Karpas-422 (cell line): ENCODE results near the gene CYTH3. TPM values are rescaled to one million over a fixed set of nuclear protein-coding genes. Genes with fewer than 3 reads are reported as not detected.
A peak's percentile ranks its signal among the peaks of the same experiment; 100 is the strongest.

Experiments used
- DNase-seq: peaks from one replicate; pipeline ENCODE4 v3.0.0-alpha.2; 2015
- H2AFZ ChIP-seq: fragments of 200-600 bp; sonication (generic); 2 replicates; pipeline ENCODE4 v1.6.1; 2014; ENCODE audit warnings: antibody characterized with exemption, low read length, mixed read lengths
- H3K27ac ChIP-seq: fragments of 200-600 bp; sonication (generic); 2 replicates; pipeline ENCODE4 v1.5.1; 2014; ENCODE audit warnings: mild to moderate bottlenecking, low read length, moderate library complexity
- H3K27me3 ChIP-seq: fragments of 200-600 bp; sonication (generic); 2 replicates; pipeline ENCODE4 v1.6.1; 2014; ENCODE audit warnings: low read length, mixed read lengths
- H3K36me3 ChIP-seq: fragments of 200-600 bp; sonication (generic); 2 replicates; pipeline ENCODE4 v1.6.1; 2014; ENCODE audit warnings: low read length, mixed read lengths; ENCODE audit not compliant: insufficient read depth
- H3K4me1 ChIP-seq: fragments of 200-600 bp; sonication (generic); 2 replicates; pipeline ENCODE4 v1.6.1; 2014; ENCODE audit warnings: mild to moderate bottlenecking, low read length, mixed read lengths
- H3K4me2 ChIP-seq: fragments of 200-600 bp; sonication (generic); 2 replicates; pipeline ENCODE4 v1.6.1; 2014; ENCODE audit warnings: low read length, low read depth, mild to moderate bottlenecking; ENCODE audit not compliant: poor library complexity, severe bottlenecking
- H3K4me3 ChIP-seq: fragments of 200-600 bp; sonication (generic); 2 replicates; pipeline ENCODE4 v1.5.1; 2014; ENCODE audit warnings: mild to moderate bottlenecking, antibody characterized with exemption, low read length, mixed read lengths
- H3K79me2 ChIP-seq: fragments of 200-600 bp; sonication (generic); 2 replicates; pipeline ENCODE4 v1.6.1; 2014; ENCODE audit warnings: mild to moderate bottlenecking, low read length, mixed read lengths
- H3K9ac ChIP-seq: fragments of 200-600 bp; sonication (generic); 2 replicates; pipeline ENCODE4 v1.6.0; 2014; ENCODE audit warnings: low read length
- H3K9me2 ChIP-seq: fragments of 200-600 bp; sonication (generic), shearing (Covaris generic); replicated peaks from 2 replicates; pipeline ENCODE4 v1.6.0; 2014; ENCODE audit warnings: mild to moderate bottlenecking, low read length, moderate library complexity; ENCODE audit not compliant: insufficient read depth
- H3K9me3 ChIP-seq: fragments of 300-700, 200-600 bp; sonication (generic); 2 replicates; pipeline ENCODE4 v1.6.1; 2014; ENCODE audit warnings: low read length, mixed read lengths
- H4K20me1 ChIP-seq: fragments of 200-600 bp; sonication (generic); 2 replicates; pipeline ENCODE4 v1.6.1; 2014; ENCODE audit warnings: mild to moderate bottlenecking, antibody characterized with exemption, low read length, low read depth; ENCODE audit not compliant: insufficient read depth
- total RNA-seq: library from RNA; depleted of rRNA; stranded (reverse); fragments of >200 nt; shearing (Covaris generic); gene quantifications from 2 replicates; pipeline ENCODE4 v1.2.3, GENCODE V29; 2014; ENCODE audit warnings: low replicate concordance

The CYTH3 gene
- total RNA-seq, 1 experiment from 2014 or later: 3.0 TPM

DNA sequence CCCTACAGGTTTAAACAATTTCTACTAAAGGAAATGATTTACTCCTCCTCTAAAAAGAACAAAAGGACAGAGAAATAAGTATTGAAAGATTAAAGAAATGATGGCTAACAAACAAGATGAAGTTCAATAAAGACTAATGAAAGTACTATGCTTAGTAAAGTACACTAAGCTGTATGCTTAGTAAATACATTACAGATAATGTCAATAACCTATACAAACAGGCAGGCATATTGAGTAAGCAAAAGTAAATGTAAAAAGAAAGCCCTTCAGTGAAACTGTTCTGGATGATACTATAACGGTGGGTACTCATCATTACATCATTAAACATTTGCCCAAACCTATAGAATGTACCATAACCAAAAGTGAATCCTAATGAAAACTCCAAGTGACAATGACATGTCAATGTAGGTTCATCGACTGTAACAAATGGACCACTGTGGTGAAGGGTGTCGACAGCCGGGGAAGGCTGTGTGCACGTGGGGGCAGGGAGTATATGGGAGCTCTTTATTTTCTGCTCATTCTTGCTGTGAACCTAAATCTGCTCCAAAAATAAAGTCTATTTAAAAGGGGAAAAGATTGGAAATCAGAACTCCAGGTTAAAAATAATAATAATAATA, 34.0 kb downstream of the CYTH3 start:
- Histone ChIP-seq H3K4me2 (no peak overlapping the region), H2AFZ (no peak overlapping the region), H3K4me1 (peaks cover 4% of the 10 kb centered on the region), H3K9me3 (no peaks in the 10 kb centered on the region), H4K20me1 (0 out of 2 replicates have a peak, but pooled peaks cover 3% of the 10 kb centered on the region), H3K36me3 (no peaks in the 10 kb centered on the region), H3K79me2 (no peaks in the 10 kb centered on the region), H3K4me3 (no peak overlapping the region), H3K27me3 (no peaks in the 10 kb centered on the region; the same call in 1 of the 2 replicates), H3K9ac (no peak overlapping the region), H3K9me2 (no peaks in the 10 kb centered on the region), H3K27ac (no peak overlapping the region)
- no peak for DNase-seq

DNA sequence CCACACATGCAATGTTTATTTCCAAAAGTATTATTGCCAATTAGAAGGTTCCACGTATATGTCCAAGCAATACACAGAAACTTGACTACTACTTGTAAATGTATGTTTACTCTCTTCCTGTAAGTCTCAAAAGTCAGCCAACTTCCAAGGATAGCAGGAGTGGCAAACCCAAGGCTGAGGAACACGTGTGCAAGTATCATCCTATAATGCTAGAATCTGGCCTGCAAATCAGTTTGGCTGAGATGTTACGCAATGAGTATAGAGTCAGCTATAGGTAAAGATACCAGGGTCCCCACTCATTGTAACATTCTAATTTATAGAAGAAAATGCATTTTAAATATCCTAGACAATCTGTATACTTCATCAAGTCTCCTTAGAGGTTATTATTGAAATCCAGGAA, 34.7 kb downstream of the CYTH3 start:
- Histone ChIP-seq H2AFZ (no peak overlapping the region), H3K9ac (no peak overlapping the region), H3K4me2 (no peak overlapping the region), H3K79me2 (no peaks in the 10 kb centered on the region), H4K20me1 (0 out of 2 replicates have a peak, but pooled peaks cover 3% of the 10 kb centered on the region), H3K4me3 (no peak overlapping the region), H3K27me3 (no peaks in the 10 kb centered on the region; the same call in 1 of the 2 replicates), H3K9me2 (no peaks in the 10 kb centered on the region), H3K9me3 (no peaks in the 10 kb centered on the region), H3K4me1 (peaks cover 4% of the 10 kb centered on the region), H3K36me3 (no peaks in the 10 kb centered on the region), H3K27ac (no peak overlapping the region)
- DNase-seq: no peak

DNA sequence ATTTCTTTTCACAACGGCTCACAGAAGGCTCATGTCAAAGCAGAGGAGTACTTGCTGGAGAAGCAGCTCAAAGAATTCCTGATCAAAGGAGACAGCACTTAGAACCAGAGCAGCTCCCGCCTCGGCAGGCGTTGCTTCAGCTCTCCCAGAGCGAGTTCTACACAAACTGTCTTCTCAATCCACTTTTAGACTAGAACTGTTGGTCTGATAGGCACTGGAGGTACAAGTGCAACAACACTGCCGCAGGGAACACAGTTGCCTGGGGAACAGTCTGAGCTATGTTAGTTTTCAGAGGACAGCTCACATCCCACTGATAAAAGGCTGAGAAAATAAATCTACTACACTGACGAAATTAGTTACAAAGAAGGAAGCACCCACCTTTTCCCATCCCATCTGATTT, 35.4 kb downstream of the CYTH3 start:
- Histone ChIP-seq H3K4me2 (no peak overlapping the region), H3K9ac (no peak overlapping the region), H3K4me3 (no peak overlapping the region), H3K27me3 (no peaks in the 10 kb centered on the region; the same call in 1 of the 2 replicates), H2AFZ (no peak overlapping the region), H3K27ac (no peak overlapping the region), H4K20me1 (peaks cover 3% of the 10 kb centered on the region; the same call in 1 of the 2 replicates), H3K36me3 (no peaks in the 10 kb centered on the region), H3K79me2 (no peaks in the 10 kb centered on the region), H3K4me1 (peaks cover 4% of the 10 kb centered on the region), H3K9me3 (no peaks in the 10 kb centered on the region), H3K9me2 (no peaks in the 10 kb centered on the region)
- DNase-seq: no peak

DNA sequence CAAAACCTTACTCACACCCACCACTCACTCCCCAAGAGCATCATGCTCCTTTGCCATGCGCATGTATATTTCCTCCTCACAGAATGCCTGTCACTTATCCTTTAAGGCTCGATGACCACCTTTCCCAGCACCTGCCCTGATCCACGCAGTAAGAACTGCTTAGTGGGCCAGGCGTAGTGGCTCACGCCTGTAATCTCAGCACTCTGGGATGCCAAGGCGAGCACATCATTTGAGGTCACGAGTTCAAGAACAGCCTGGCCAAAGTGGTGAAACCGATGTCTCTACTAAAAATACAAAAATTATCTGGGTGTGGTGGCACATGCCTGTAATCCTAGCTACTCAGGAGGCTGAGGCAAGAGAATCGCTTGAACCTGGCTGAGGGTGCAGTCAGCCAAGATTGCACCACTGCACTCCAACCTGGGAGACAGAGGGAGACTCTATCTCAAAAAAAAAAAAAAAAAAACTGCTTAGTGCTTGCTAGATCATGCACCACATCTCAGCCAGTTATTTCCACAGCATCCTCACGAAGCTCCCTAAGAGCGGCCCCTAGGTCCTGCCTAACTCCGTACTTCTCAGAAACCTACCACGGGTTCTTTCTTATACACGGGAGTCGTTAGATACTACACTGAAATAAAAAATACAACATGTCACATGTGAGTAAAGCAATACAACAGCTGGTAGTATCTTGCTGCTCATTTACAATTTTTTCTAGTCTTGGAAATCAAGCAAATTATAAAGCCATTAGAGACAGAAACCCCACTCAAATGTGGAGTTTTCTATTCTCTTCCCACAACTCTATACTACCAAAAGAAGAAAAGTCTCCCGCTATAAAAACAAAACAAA, 37.2 kb downstream of the CYTH3 start:
- Histone ChIP-seq H3K27ac (no peak overlapping the region), H3K4me1 (peaks cover 4% of the 10 kb centered on the region), H4K20me1 (no peaks in the 10 kb centered on the region; the same call in 1 of the 2 replicates), H3K4me3 (no peak overlapping the region), H3K79me2 (no peaks in the 10 kb centered on the region), H3K9me2 (no peaks in the 10 kb centered on the region), H3K27me3 (no peaks in the 10 kb centered on the region; the same call in 1 of the 2 replicates), H2AFZ (no peak overlapping the region), H3K9ac (no peak overlapping the region), H3K4me2 (no peak overlapping the region), H3K36me3 (no peaks in the 10 kb centered on the region), H3K9me3 (no peaks in the 10 kb centered on the region)
- DNase-seq: no peak

DNA sequence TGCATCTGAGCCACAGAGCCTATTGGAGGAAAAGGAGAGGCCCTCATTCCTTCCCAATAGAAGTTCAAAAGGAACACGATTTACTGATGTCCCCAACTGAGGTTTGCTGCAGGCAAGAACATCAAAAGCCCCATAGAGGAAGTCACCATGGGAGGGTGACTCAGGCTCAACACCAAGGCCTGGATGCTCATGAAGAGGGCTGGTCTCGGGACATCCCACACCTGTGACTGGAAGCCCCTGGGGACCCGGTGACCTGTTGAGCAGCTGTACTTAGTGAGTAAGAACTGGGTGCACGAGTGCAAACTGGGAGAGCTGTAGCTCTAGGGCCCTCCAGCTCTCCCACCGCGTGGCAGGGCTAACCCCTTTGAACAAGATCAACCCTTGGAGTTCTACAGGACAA, 38.0 kb downstream of the CYTH3 start:
- Histone ChIP-seq H3K27ac (no peak overlapping the region), H3K36me3 (no peaks in the 10 kb centered on the region), H3K79me2 (no peaks in the 10 kb centered on the region), H4K20me1 (no peaks in the 10 kb centered on the region; the same call in 1 of the 2 replicates), H3K9me2 (no peaks in the 10 kb centered on the region), H3K27me3 (no peaks in the 10 kb centered on the region; the same call in 1 of the 2 replicates), H3K4me2 (no peak overlapping the region), H3K4me3 (no peak overlapping the region), H3K9ac (no peak overlapping the region), H3K9me3 (no peaks in the 10 kb centered on the region), H2AFZ (no peak overlapping the region), H3K4me1 (peaks cover 2% of the 10 kb centered on the region)
- peak; percentile 44 for DNase-seq

DNA sequence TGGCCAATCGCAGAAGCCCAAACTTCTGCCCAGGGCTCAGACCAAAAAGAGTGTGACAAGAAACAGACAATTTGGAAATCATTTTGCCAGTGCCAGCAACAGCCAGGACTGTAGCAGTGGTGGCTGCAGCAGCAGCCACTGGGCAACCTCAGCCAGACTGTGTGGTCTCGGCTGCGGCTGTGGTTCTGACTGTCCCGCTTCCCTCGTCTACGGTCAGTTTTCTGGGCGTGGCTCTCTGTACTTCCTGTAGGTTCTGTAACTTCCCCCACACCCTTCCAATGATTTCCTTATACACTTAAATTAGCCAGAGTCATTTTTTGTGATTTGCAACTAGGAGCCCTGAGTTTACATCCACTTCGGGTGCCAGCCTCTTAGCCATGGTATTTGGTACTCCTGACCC, 39.9 kb downstream of the CYTH3 start:
- DNase-seq: no peak
- Histone ChIP-seq H3K4me1 (peaks cover 11% of the 10 kb centered on the region), H3K79me2 (no peaks in the 10 kb centered on the region), H3K36me3 (no peaks in the 10 kb centered on the region), H3K9me2 (no peaks in the 10 kb centered on the region), H3K27me3 (no peaks in the 10 kb centered on the region; the same call in 1 of the 2 replicates), H3K4me3 (no peak overlapping the region), H3K9ac (no peak overlapping the region), H3K4me2 (no peak overlapping the region), H4K20me1 (no peaks in the 10 kb centered on the region; the same call in 1 of the 2 replicates), H3K9me3 (no peaks in the 10 kb centered on the region), H3K27ac (no peak overlapping the region), H2AFZ (no peak overlapping the region)

DNA sequence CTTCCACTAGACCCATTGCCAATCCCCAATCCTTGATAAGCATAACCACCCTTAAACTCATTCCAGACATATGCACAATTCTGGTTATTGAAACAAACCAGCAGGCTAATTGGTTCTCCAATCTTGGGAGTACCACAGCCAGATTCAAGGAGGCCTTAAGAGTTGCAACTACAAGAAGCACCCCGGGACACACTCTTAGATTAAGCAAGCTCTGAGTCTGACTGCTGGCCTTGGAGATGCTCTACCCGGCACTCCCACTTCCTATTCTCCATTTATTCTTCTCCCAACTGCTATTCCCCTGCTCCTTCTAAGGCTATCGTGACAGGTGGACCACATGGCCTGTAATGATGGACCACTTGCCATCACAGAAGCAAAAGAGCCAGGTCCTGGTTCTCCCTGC, 40.3 kb downstream of the CYTH3 start:
- no peak overlapping the region for H2AFZ ChIP-seq
- no peak overlapping the region for H3K27ac ChIP-seq
- no peaks in the 10 kb centered on the region for H3K9me3 ChIP-seq
- peaks cover 11% of the 10 kb centered on the region for H3K4me1 ChIP-seq
- H3K36me3 ChIP-seq: no peaks in the 10 kb centered on the region
- H3K27me3 ChIP-seq: no peaks in the 10 kb centered on the region; the same call in 1 of the 2 replicates
- no peaks in the 10 kb centered on the region; the same call in 1 of the 2 replicates for H4K20me1 ChIP-seq
- no peaks in the 10 kb centered on the region for H3K9me2 ChIP-seq
- no peak for DNase-seq
- H3K79me2 ChIP-seq: no peaks in the 10 kb centered on the region
- H3K9ac ChIP-seq: no peak overlapping the region
- H3K4me3 ChIP-seq: no peak overlapping the region
- no peak overlapping the region for H3K4me2 ChIP-seq

DNA sequence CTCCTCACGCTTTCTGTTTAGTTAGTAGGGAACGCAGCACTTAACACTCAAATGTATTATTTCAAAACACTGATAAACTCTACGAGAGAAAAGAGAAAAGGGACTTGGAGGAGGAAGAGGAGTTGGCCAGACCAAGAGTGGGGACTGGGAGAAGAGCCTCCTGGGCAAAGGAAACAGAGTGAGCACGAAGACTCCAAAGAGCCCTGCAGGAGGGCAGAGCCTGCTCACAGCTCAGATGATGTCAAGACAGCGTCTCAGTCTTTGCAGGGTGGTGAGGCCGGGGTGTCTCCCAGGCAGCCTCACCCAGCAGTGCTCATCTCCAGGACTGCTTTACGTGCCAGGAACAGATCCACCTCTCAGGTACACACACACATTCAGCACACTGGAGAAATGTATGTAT, 41.2 kb downstream of the CYTH3 start:
- H3K27me3 ChIP-seq: no peaks in the 10 kb centered on the region
- no peaks in the 10 kb centered on the region for H3K36me3 ChIP-seq
- no peaks in the 10 kb centered on the region for H3K79me2 ChIP-seq
- H2AFZ ChIP-seq: no peak overlapping the region
- no peak overlapping the region for H3K9ac ChIP-seq
- no peak for DNase-seq
- no peak overlapping the region for H3K27ac ChIP-seq
- peaks cover 11% of the 10 kb centered on the region for H3K4me1 ChIP-seq
- H4K20me1 ChIP-seq: no peaks in the 10 kb centered on the region; the same call in 1 of the 2 replicates
- no peak overlapping the region for H3K4me2 ChIP-seq
- H3K4me3 ChIP-seq: no peak overlapping the region
- no peaks in the 10 kb centered on the region for H3K9me2 ChIP-seq
- H3K9me3 ChIP-seq: no peaks in the 10 kb centered on the region
